Psoas muscle (tissue), 7 donors: Measurements from ENCODE around the gene BHLHE23. TPM values are rescaled to one million over a fixed set of nuclear protein-coding genes. Genes with fewer than 3 reads are reported as not detected.

Experiments
- polyA plus RNA-seq, 3 donors: library from polyadenylated mRNA; stranded (reverse); fragments of 200-250 nt; gene quantifications; one replicate each; pipeline ENCODE4 v1.2.3, GENCODE V29; 2013
- total RNA-seq, 4 donors: library from RNA; stranded (reverse); fragmentation: NEBNext Ultra II Directional in 2 of 4; extraction: Animal tissue kit (Norgen Biotek cat#: 25700) in 2 of 4; gene quantifications; one replicate each; pipeline versions ENCODE4 v1.2.1 to v1.2.4, GENCODE V29; 2021 to 2023
- donor health status: healthy with polysubstance abuse.
- donor health status: DM: no; HTN: no; CAD: no; lungs with moderate emphysema.
- donor health status: Bipolar disorder and iron deficiency.
- donor health status: healthy.
- donor health status: DM: no; HTN: no; CAD: no.
- donor health status: DM: no; HTN: no; CAD: no.
- donor health status: DM: yes; HTN: yes; CAD: no.

The BHLHE23 gene
- total and polyA plus RNA-seq, 7 donors = not detected

Other genes with a start within 250 kb of the BHLHE23 start
- gene MRGBP, start 210.5 kb downstream of the BHLHE23 start, total RNA-seq = 1 to 10 TPM; 5.1 to 7.2 (median 5.7) TPM
- 10 to 100 TPM in 1 of 3 donors, 1 to 10 TPM in 2; 6.5 to 11.4 (median 7.8) TPM for gene MRGBP, start 210.5 kb downstream of the BHLHE23 start, polyA plus RNA-seq
- 10 to 100 TPM; 17.3 to 20.9 (median 19.4) TPM for gene OGFR, start 202.1 kb downstream of the BHLHE23 start, total RNA-seq
- gene OGFR, start 202.1 kb downstream of the BHLHE23 start, polyA plus RNA-seq = 10 to 100 TPM; 11.6 to 21.6 (median 15.5) TPM
- under 1 TPM in 3 of 4 donors, not detected in 1; 0.27 to 0.67 (median 0.40) TPM for gene COL9A3, start 189.9 kb downstream of the BHLHE23 start, total RNA-seq
- under 1 TPM; 0.51 to 0.86 (median 0.67) TPM for gene COL9A3, start 189.9 kb downstream of the BHLHE23 start, polyA plus RNA-seq
- 1 to 10 TPM; 3.6 to 5.2 (median 4.1) TPM for gene TCFL5, start 145.1 kb downstream of the BHLHE23 start, total RNA-seq
- gene TCFL5, start 145.1 kb downstream of the BHLHE23 start, polyA plus RNA-seq = 1 to 10 TPM; 2.3 to 4.3 (median 2.8) TPM
- gene DIDO1, start 80.5 kb downstream of the BHLHE23 start, total RNA-seq = 10 to 100 TPM; 23.0 to 32.4 (median 27.9) TPM
- 10 to 100 TPM in 2 of 3 donors, 1 to 10 TPM in 1; 10.0 to 23.9 (median 12.7) TPM for gene DIDO1, start 80.5 kb downstream of the BHLHE23 start, polyA plus RNA-seq
- gene GID8, start 68.8 kb downstream of the BHLHE23 start, total RNA-seq = 10 to 100 TPM; 12.8 to 14.9 (median 14.3) TPM
- 10 to 100 TPM in 2 of 3 donors, 1 to 10 TPM in 1; 7.3 to 15.9 (median 14.2) TPM for gene GID8, start 68.8 kb downstream of the BHLHE23 start, polyA plus RNA-seq
- gene SLC17A9, start 54.3 kb downstream of the BHLHE23 start, total RNA-seq = 1 to 10 TPM in 1 of 4 donors, under 1 TPM in 3; 0.32 to 1.0 (median 0.92) TPM
- gene SLC17A9, start 54.3 kb downstream of the BHLHE23 start, polyA plus RNA-seq = under 1 TPM; 0.59 to 0.88 (median 0.69) TPM
- gene YTHDF1, start 209.2 kb upstream of the BHLHE23 start, total RNA-seq = 10 to 100 TPM; 36.0 to 52.1 (median 48.0) TPM
- gene YTHDF1, start 209.2 kb upstream of the BHLHE23 start, polyA plus RNA-seq = 10 to 100 TPM; 27.4 to 51.8 (median 28.9) TPM
- not detected for gene BIRC7, start 228.9 kb upstream of the BHLHE23 start, total RNA-seq
- under 1 TPM in 1 of 3 donors, not detected in 2; 0.04 TPM for gene BIRC7, start 228.9 kb upstream of the BHLHE23 start, polyA plus RNA-seq
- gene NKAIN4, start 247.5 kb upstream of the BHLHE23 start, total RNA-seq = not detected
- not detected for gene NKAIN4, start 247.5 kb upstream of the BHLHE23 start, polyA plus RNA-seq